ENCODE results near the gene ZNF66.
A peak's percentile ranks its signal among the peaks of the same experiment; 100 is the strongest.
"Not testable (repeated sequence)": the region's sequence is repeated elsewhere in the genome, so short reads cannot be mapped to it uniquely, and the experiment has no call there.

The ZNF66 gene

GRCh38 chr19:20776083-20777076, at the start of gene ZNF66:
ZNF66 (plus strand) TSS chr19:20776304; CDS start chr19:20776448, 144 bp downstream.
- peak; percentile 80 to 89 for DNase-seq (ENCODE audit: low read depth in 2 of 2, low spot score in 1 of 2)

- not testable (repeated sequence) for DNase-seq (ENCODE audit: low read depth in 2 of 2, low spot score in 1 of 2)
These were observed 25.9 kb upstream of the ZNF66 start for GRCh38 chr19:20750169-20750568.

- not testable (repeated sequence) for DNase-seq (ENCODE audit: low read depth in 2 of 2, low spot score in 1 of 2)
These were observed 23.8 kb upstream of the ZNF66 start for GRCh38 chr19:20752291-20752690.

- DNase-seq (ENCODE audit: low read depth in 2 of 2, low spot score in 1 of 2) = not testable (repeated sequence)
These were observed 6.8 kb upstream of the ZNF66 start for GRCh38 chr19:20769225-20769736.

- DNase-seq (ENCODE audit: low read depth in 2 of 2, low spot score in 1 of 2) = no peak
These were observed 11.7 kb downstream of the ZNF66 start for GRCh38 chr19:20787786-20788185.

GRCh38 chr19:20791806-20792205, 15.7 kb downstream of the ZNF66 start:
- no peak for DNase-seq (ENCODE audit: low read depth in 2 of 2, low spot score in 1 of 2)

- DNase-seq (ENCODE audit: low read depth in 2 of 2, low spot score in 1 of 2) = not testable (repeated sequence)
These were observed 30.5 kb downstream of the ZNF66 start for GRCh38 chr19:20806311-20807262.

- no peak for DNase-seq (ENCODE audit: low read depth in 2 of 2, low spot score in 1 of 2)
These were observed 64.3 kb downstream of the ZNF66 start for GRCh38 chr19:20840371-20840770.

Data from stimulated activated CD8-positive, alpha-beta memory T cell treated with anti-CD3 and anti-CD28 coated beads, Interleukin-4, amount 100 ng/mL, for 1 hour (primary cell).